GM04504 (cell line): Measurements from ENCODE around the gene COMT.

Source experiments
- DNase-seq: peaks from one replicate; pipeline ENCODE4 v3.0.0-alpha.2; 2012; ENCODE audit warnings: low read depth

COMT gene

GRCh38 chr22:20011993-20012740 lies 70.6 kb downstream of the COMT start:
- DNase-seq: no peak

- no peak for DNase-seq
Measured at GRCh38 chr22:20012741-20013331, 71.3 kb downstream of the COMT start.

- DNase-seq: no peak
Measured at GRCh38 chr22:20013382-20013871, 71.9 kb downstream of the COMT start.

GRCh38 chr22:20014526-20015186 lies 73.1 kb downstream of the COMT start:
- no peak for DNase-seq

GRCh38 chr22:20015187-20015625 lies 73.6 kb downstream of the COMT start:
- no peak for DNase-seq

- DNase-seq: no peak
Measured at GRCh38 chr22:20015971-20016733, 74.6 kb downstream of the COMT start.

DNA sequence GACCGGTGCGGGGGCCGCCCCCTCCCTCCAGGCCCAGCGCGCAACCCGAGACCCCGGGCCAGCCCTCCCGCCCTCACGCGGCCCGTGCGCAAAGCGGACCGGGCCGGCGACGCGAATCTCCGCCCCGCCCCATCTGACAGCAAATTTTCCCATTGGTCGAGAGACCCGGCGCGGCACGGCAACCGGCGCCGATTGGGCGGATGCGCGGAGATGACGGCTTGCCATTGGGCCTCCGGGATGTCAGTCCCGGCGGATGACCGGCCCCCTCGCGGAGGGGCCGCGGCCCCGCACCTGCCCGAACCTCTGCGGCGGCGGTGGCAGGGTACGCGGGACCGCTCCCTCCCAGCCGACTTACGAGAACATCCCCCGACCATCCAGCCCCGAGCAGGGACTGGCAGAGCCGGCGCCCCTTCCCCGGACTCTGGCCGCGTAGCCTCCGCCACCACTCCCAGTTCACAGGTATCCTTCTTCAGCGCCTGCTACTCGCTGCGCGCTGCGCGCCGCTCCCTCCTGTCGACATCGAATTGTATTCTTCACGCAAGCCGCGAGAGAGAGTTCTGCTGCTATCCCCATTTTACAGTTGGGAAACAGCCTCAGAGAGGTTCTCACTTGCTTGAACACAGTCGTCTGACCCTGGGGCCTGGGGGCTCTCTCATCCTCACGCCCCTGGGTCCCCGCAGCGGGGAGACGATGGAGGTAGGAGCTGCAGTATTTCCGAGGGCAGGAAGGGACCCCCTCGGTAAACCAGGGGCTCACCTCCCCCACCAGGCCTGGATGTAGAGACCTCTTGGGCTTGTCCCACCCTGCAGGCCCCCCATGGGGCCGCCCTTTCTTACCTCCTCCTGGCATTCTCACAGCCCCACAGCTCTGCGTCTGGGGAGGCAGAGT lies 75.4 kb downstream of the COMT start, which contains the start of gene ARVCF:
Gene ARVCF, minus strand, starts transcription at position 90 of the 888 bp plus-strand sequence. CDS start 26,029 bp downstream, outside the sequence.
- peak; percentile 72 for DNase-seq

DNA sequence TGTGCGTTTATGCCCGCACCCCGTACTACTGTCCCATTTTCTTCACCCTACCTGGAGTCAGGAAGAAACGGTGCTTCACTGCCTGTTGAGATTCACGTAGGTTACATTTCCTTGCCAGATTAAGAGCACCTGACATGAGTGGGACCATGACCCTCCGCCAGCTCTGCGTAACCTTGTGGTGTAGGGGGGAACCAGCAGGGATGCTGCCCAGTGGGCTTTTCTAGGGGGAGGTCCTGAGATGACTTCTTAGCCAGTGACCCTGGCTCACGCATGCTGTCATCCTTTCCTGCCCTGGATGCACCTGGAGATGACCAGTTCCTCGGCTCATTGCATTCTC lies 76.0 kb downstream of the COMT start:
- no peak for DNase-seq

- DNase-seq: no peak
Measured at GRCh38 chr22:20018001-20018400, 76.4 kb downstream of the COMT start.
